HCT116 (cell line): ENCODE data around the gene RYR2. TPM values are rescaled to one million over a fixed set of nuclear protein-coding genes. Genes with fewer than 3 reads are reported as not detected.

Source experiments
- ATAC-seq: fragments of 200-7000 bp; cut with Tn5 transposase; 2 replicates; pipeline ENCODE4 v1.9.1; 2020; ENCODE audit warnings: mild to moderate bottlenecking, moderate library complexity
- BruUV-seq: library from RNA; stranded (reverse); fragments of 400-500 nt; replicated peaks from 2 replicates; lab custom pipeline; 2021; lab: Mats Ljungman, UMichigan
- CTCF ChIA-PET: fragments of 300-600 bp; sonication (Branson Sonifier 250); formaldehyde crosslinking; loops from one replicate; lab custom pipeline; 2021; ENCODE audit warnings: antibody characterized with exemption; lab: Charles Lee
- POLR2A ChIA-PET: fragments of 300-600, 350-600 bp; sonication (Branson Sonifier 250); formaldehyde crosslinking; loops from one replicate; lab custom pipeline; 2021; ENCODE audit warnings: antibody characterized with exemption; lab: Charles Lee
- RAD21 ChIA-PET, 2 experiments: fragments of 300-600 bp; sonication (Branson Sonifier 250); formaldehyde crosslinking; loops; one replicate each; lab custom pipeline; 2023; ENCODE audit warnings: low total read pairs in 2 of 2; ENCODE audit not compliant: uncharacterized antibody in 2 of 2, unreplicated experiment in 2 of 2, low non-redundant PET in 1 of 2; lab: Charles Lee
- DNase-seq: peaks from one replicate; pipeline ENCODE4 v3.0.0-alpha.2; 2010; ENCODE audit warnings: low read depth, low spot score
- H2AFZ ChIP-seq: fragments of 200-600 bp; shearing (Covaris generic), sonication (generic); 2 replicates; pipeline ENCODE4 v1.6.1; 2017; ENCODE audit warnings: low read depth, mixed run types, mixed read lengths, antibody characterized with exemption, low read length; ENCODE audit not compliant: poor library complexity, severe bottlenecking
- H3K27ac ChIP-seq: 2 replicates; pipeline ENCODE4 v1.5.1; 2012; ENCODE audit warnings: low read depth, low read length
- H3K27me3 ChIP-seq: fragments of 200-600 bp; sonication (generic); 2 replicates; pipeline ENCODE4 v1.6.1; 2016; ENCODE audit warnings: mixed run types, low read length, mixed read lengths; ENCODE audit not compliant: insufficient read depth
- H3K36me3 ChIP-seq, 2 experiments: fragments of 200-500 bp in 1 of 2; fragments of 200-600 bp in 1 of 2; sonication (Bioruptor generic) in 1 of 2; sonication (generic) in 1 of 2; 2 replicates each; pipeline versions ENCODE4 v1.5.1 to v1.6.1; 2014 to 2016; ENCODE audit warnings: low read length in 2 of 2, inconsistent platforms in 1 of 2, mixed read lengths in 1 of 2, mixed run types in 1 of 2; ENCODE audit not compliant: insufficient read depth in 2 of 2, control insufficient read depth in 1 of 2
- H3K4me1 ChIP-seq, 2 experiments: fragments of 200-600 bp in 1 of 2; sonication (generic) in 1 of 2; 2 replicates each; pipeline versions ENCODE4 v1.5.1 to v1.6.1; 2012 to 2017; ENCODE audit warnings: low read length in 2 of 2, inconsistent platforms in 1 of 2, mild to moderate bottlenecking in 1 of 2, mixed read lengths in 1 of 2, mixed run types in 1 of 2, moderate library complexity in 1 of 2; ENCODE audit not compliant: insufficient read depth in 2 of 2, control insufficient read depth in 1 of 2
- H3K4me2 ChIP-seq: fragments of 200-600 bp; sonication (generic); 2 replicates; pipeline ENCODE4 v1.6.1; 2017; ENCODE audit warnings: mixed run types, low read length, mixed read lengths
- H3K4me3 ChIP-seq, 2 experiments: fragments of 200-600 bp in 1 of 2; sonication (generic) in 1 of 2; replicated peaks in 1 of 2; 2 replicates each; pipeline ENCODE4 v1.5.1; 2011 to 2016; ENCODE audit warnings: low read length in 2 of 2, control low read depth in 1 of 2, low read depth in 1 of 2, mild to moderate bottlenecking in 1 of 2, mixed read lengths in 1 of 2, mixed run types in 1 of 2
- H3K79me2 ChIP-seq: fragments of 200-600 bp; sonication (generic); 2 replicates; pipeline ENCODE4 v1.6.1; 2017; ENCODE audit warnings: mild to moderate bottlenecking, mixed run types, low read length, moderate library complexity, mixed read lengths; ENCODE audit not compliant: insufficient read depth
- H3K9ac ChIP-seq: fragments of 200-600 bp; sonication (generic); 2 replicates; pipeline ENCODE4 v1.6.1; 2016; ENCODE audit warnings: low read length, mixed read lengths
- H3K9me2 ChIP-seq: fragments of 200-600 bp; sonication (generic), shearing (Covaris generic); 2 replicates; pipeline ENCODE4 v1.6.1; 2017; ENCODE audit warnings: mixed run types, mild to moderate bottlenecking, moderate library complexity; ENCODE audit not compliant: insufficient read depth
- H3K9me3 ChIP-seq, 2 experiments: fragments of 200-500 bp in 1 of 2; fragments of 200-600 bp in 1 of 2; sonication (Bioruptor generic) in 1 of 2; sonication (generic) in 1 of 2; 2 replicates each; pipeline ENCODE4 v1.6.1; 2014 to 2017; ENCODE audit warnings: low read length in 2 of 2, mixed read lengths in 2 of 2, inconsistent platforms in 1 of 2, low read depth in 1 of 2, mild to moderate bottlenecking in 1 of 2, mixed run types in 1 of 2, moderate library complexity in 1 of 2; ENCODE audit not compliant: control insufficient read depth in 1 of 2, insufficient read depth in 1 of 2
- H4K20me1 ChIP-seq: fragments of 200-600 bp; sonication (generic), shearing (Covaris generic); 2 replicates; pipeline ENCODE4 v1.6.1; 2017; ENCODE audit warnings: mixed run types, mild to moderate bottlenecking, moderate library complexity; ENCODE audit not compliant: insufficient read depth
- CBX3 ChIP-seq: IDR thresholded peaks from 2 replicates; pipeline ENCODE4 v1.6.1; 2012; ENCODE audit warnings: low read depth
- CTCF ChIP-seq, 3 experiments: fragments of 200-600 bp in 1 of 3; sonication (generic) in 1 of 3; IDR thresholded peaks in 2 of 3; conservative IDR thresholded peaks in 1 of 3; 2 replicates each; pipeline ENCODE4 v1.5.1; 2012 to 2017; ENCODE audit warnings: low read depth in 2 of 3, low read length in 2 of 3, antibody characterized with exemption in 1 of 3, borderline replicate concordance in 1 of 3, control low read depth in 1 of 3, mild to moderate bottlenecking in 1 of 3, mixed read lengths in 1 of 3, mixed run types in 1 of 3, moderate library complexity in 1 of 3; ENCODE audit not compliant: insufficient read depth in 1 of 3
- EGR1 ChIP-seq: IDR thresholded peaks from 2 replicates; pipeline ENCODE4 v1.6.1; 2012; ENCODE audit warnings: low read depth
- EZH2 ChIP-seq: fragments of 200-600 bp; sonication (generic); IDR thresholded peaks from 2 replicates; pipeline ENCODE4 v1.6.1; 2017; ENCODE audit warnings: antibody characterized with exemption, mixed run types
- EZH2phosphoT487 ChIP-seq: fragments of 200-600 bp; IDR thresholded peaks from 2 replicates; pipeline ENCODE4 v1.6.1; 2018; ENCODE audit warnings: antibody characterized with exemption, borderline replicate concordance
- JUND ChIP-seq: IDR thresholded peaks from 2 replicates; pipeline ENCODE4 v1.6.1; 2012
- MAX ChIP-seq: IDR thresholded peaks from 2 replicates; pipeline ENCODE4 v1.6.1; 2012
- POLR2A ChIP-seq: IDR thresholded peaks from 2 replicates; pipeline ENCODE4 v1.7.0; 2011; ENCODE audit warnings: borderline replicate concordance; ENCODE audit not compliant: insufficient read depth, insufficient read length; ENCODE audit errors: extremely low read depth
- POLR2AphosphoS5 ChIP-seq: IDR thresholded peaks from 2 replicates; pipeline ENCODE4 v1.6.1; 2011; ENCODE audit warnings: mild to moderate bottlenecking, low read depth, low read length, moderate library complexity
- RAD21 ChIP-seq: IDR thresholded peaks from 2 replicates; pipeline ENCODE4 v1.6.1; 2012; ENCODE audit warnings: low read depth, mild to moderate bottlenecking
- REST ChIP-seq: IDR thresholded peaks from 2 replicates; pipeline ENCODE4 v1.6.1; 2012; ENCODE audit warnings: low read depth
- SIN3A ChIP-seq: IDR thresholded peaks from 2 replicates; pipeline ENCODE4 v1.6.1; 2012; ENCODE audit warnings: low read depth
- SP1 ChIP-seq: IDR thresholded peaks from 2 replicates; pipeline ENCODE4 v1.6.1; 2012; ENCODE audit warnings: low read depth
- SRF ChIP-seq: IDR thresholded peaks from 2 replicates; pipeline ENCODE4 v1.6.1; 2012; ENCODE audit warnings: low read depth
- TCF7L2 ChIP-seq: IDR thresholded peaks from 2 replicates; pipeline ENCODE4 v1.7.0; 2011; ENCODE audit warnings: borderline replicate concordance, inconsistent platforms; ENCODE audit not compliant: insufficient read depth, insufficient read length; ENCODE audit errors: extremely low read depth
- YY1 ChIP-seq: IDR thresholded peaks from 2 replicates; pipeline ENCODE4 v1.6.1; 2011; ENCODE audit warnings: low read length, low read depth, moderate library complexity, mild to moderate bottlenecking; ENCODE audit not compliant: insufficient replicate concordance; ENCODE audit errors: extremely low read depth
- ZBTB33 ChIP-seq: IDR thresholded peaks from 2 replicates; pipeline ENCODE4 v1.6.1; 2011; ENCODE audit warnings: mild to moderate bottlenecking, low read length, moderate library complexity; ENCODE audit not compliant: insufficient replicate concordance; ENCODE audit errors: extremely low read depth
- ZFX ChIP-seq: fragments of 450-650 bp; IDR thresholded peaks from 2 replicates; pipeline ENCODE4 v1.6.1; 2017
- ZNF274 ChIP-seq: fragments of 200-500 bp; sonication (Bioruptor generic); IDR thresholded peaks from 2 replicates; pipeline ENCODE4 v1.6.1; 2014; ENCODE audit warnings: mild to moderate bottlenecking, low read depth, low read length, inconsistent platforms
- intact Hi-C: fragments of 100-400 bp; cut with micrococcal nuclease; formaldehyde crosslinking; loops from 2 replicates; pipeline ENCODE4 v1.10.0; 2022
- total RNA-seq: library from RNA; stranded (reverse); gene quantifications from one replicate; pipeline ENCODE4 v1.2.1, GENCODE V29; 2021; ENCODE audit not compliant: unreplicated experiment

The RYR2 gene
- total RNA-seq, 1 experiment from 2014 or later: 0.02 TPM

- Histone ChIP-seq H3K27me3 (peaks cover 7% of the 10 kb centered on the region; the same call in 1 of the 2 replicates), H3K36me3 (no peaks in the 10 kb centered on the region), H3K4me2 (no peak overlapping the region), H3K9me3 (no peaks in the 10 kb centered on the region), H3K4me3 (no peak overlapping the region), H3K79me2 (no peaks in the 10 kb centered on the region), H3K9me2 (no peaks in the 10 kb centered on the region), H3K27ac (no peak overlapping the region), H4K20me1 (no peaks in the 10 kb centered on the region), H3K9ac (no peak overlapping the region), H2AFZ (no peak overlapping the region), H3K4me1 (no peaks in the 10 kb centered on the region)
- POLR2A ChIA-PET: interaction anchor here (0.6 kb wide), 1 partner anchor 31 kb away, joined by 4 read pairs; no protein-coding TSS in a partner anchor
- no peak; the same call in 1 of the 2 replicates for ATAC-seq
- BruUV-seq: no TSS peak
- RAD21 ChIA-PET: no interaction called here
- intact Hi-C loops: no loop called here
- no peak for DNase-seq
- no peak for TF ChIP-seq SP1
- no peak for TF ChIP-seq CBX3
- TF ChIP-seq POLR2AphosphoS5: no peak
- no peak for TF ChIP-seq EZH2phosphoT487
- TF ChIP-seq YY1: no peak
- no peak for TF ChIP-seq MAX
- no peak for TF ChIP-seq EZH2
- no peak for TF ChIP-seq ZBTB33
- no peak for TF ChIP-seq POLR2A
- no peak for TF ChIP-seq TCF7L2
- no peak for TF ChIP-seq ZFX
- TF ChIP-seq RAD21: no peak
- TF ChIP-seq EGR1: no peak
- TF ChIP-seq JUND: no peak
- no peak for TF ChIP-seq SIN3A
- TF ChIP-seq REST: no peak
- TF ChIP-seq ZNF274: no peak
- TF ChIP-seq CTCF (IDR thresholded peaks at IDR 0.05 in 2 of 3, conservative IDR thresholded peaks at IDR 0.05 in 1 of 3; ENCODE audit: borderline replicate concordance in 1 of 3, insufficient read depth in 1 of 3, low read depth in 2 of 3, low read length in 2 of 3): no peak
- no peak for TF ChIP-seq SRF
- CTCF ChIA-PET: no interaction called here
These were observed 29.1 kb upstream of the RYR2 start for GRCh38 chr1:237012788-237013383.
